ENCODE data around the gene GADD45A. TPM values are rescaled to one million over a fixed set of nuclear protein-coding genes. Genes with fewer than 3 reads are reported as not detected.

GADD45A gene
- total RNA-seq, 6 experiments from 2014 or later, result 80.3 to 93.2 (median 83.8) TPM

DNA sequence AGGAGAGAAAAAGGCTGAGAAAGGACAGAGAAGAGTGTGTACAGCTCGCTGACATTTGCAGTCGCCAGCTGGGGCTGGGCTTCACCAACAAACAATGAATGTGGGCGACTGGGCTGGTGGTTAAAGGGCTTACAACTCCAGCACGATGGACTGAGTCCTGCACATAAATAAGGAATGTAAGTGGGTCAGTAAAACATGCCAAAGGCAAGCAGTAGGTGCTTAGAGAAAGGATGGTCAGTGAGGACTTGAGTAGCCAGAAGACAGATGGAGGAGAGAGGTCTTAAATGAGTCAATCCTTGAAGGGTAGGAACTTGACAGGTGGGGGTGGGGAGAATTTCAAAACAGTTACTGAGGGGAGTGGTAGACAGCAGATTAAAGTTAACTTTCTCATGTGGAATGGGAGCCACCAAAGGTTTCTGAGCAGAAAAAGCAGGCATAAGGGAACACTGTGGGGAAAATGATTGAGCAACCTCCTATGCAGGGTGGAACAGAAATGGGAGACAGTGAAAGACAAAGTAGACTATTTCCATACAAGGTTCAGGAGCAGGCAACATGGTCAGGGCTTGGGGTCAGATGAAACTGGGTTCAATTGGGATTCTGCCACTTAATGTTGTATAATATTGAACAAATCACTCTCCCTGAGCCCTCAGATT lies 37.4 kb downstream of the GADD45A start:
- Mint-ChIP-seq H3K27ac (no peak overlapping the region), H3K36me3 (ENCODE audit: low read depth) (no peaks in the 10 kb centered on the region), H3K27me3 (ENCODE audit: insufficient read depth) (peaks cover 1% of the 10 kb centered on the region; the same call in 1 of the 2 replicates), H3K9me3 (no peaks in the 10 kb centered on the region), H3K4me3 (no peak overlapping the region), H3K4me1 (ENCODE audit: low read depth) (peaks cover 15% of the 10 kb centered on the region)
- TF ChIP-seq, protein P1, sequence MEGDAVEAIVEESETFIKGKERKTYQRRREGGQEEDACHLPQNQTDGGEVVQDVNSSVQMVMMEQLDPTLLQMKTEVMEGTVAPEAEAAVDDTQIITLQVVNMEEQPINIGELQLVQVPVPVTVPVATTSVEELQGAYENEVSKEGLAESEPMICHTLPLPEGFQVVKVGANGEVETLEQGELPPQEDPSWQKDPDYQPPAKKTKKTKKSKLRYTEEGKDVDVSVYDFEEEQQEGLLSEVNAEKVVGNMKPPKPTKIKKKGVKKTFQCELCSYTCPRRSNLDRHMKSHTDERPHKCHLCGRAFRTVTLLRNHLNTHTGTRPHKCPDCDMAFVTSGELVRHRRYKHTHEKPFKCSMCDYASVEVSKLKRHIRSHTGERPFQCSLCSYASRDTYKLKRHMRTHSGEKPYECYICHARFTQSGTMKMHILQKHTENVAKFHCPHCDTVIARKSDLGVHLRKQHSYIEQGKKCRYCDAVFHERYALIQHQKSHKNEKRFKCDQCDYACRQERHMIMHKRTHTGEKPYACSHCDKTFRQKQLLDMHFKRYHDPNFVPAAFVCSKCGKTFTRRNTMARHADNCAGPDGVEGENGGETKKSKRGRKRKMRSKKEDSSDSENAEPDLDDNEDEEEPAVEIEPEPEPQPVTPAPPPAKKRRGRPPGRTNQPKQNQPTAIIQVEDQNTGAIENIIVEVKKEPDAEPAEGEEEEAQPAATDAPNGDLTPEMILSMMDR (IDR thresholded peaks at IDR 0.05), result no peak
- DNase-seq, result peak; percentile 17

DNA sequence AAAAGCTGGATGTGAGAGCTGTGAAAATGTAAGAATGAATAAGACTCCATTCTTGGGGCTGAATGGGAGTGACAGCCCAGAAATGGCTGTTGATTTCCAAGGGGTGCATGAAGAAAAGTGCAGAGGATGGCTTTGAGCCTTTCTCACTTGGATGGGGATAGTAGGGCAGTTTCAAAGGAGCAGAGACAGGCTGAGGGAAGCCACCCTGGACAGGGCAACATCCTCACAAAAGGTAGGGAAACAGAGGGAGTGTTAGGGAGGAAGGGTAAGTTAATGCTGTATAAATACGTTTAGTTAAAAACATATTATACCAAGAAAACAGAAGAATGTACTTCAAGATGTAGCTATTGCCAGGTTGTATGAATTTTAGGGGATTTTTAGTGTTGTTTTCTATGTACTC lies 38.1 kb downstream of the GADD45A start:
- peaks cover 9% of the 10 kb centered on the region for H3K4me1 Mint-ChIP-seq (ENCODE audit: low read depth)
- H3K36me3 Mint-ChIP-seq (ENCODE audit: low read depth), result no peaks in the 10 kb centered on the region
- no peaks in the 10 kb centered on the region for H3K9me3 Mint-ChIP-seq
- DNase-seq, result no peak
- TF ChIP-seq, protein P1 (IDR thresholded peaks at IDR 0.05), result no peak
- no peak overlapping the region for H3K4me3 Mint-ChIP-seq
- no peak overlapping the region for H3K27ac Mint-ChIP-seq
- peaks cover 1% of the 10 kb centered on the region; the same call in 1 of the 2 replicates for H3K27me3 Mint-ChIP-seq (ENCODE audit: insufficient read depth)

DNA sequence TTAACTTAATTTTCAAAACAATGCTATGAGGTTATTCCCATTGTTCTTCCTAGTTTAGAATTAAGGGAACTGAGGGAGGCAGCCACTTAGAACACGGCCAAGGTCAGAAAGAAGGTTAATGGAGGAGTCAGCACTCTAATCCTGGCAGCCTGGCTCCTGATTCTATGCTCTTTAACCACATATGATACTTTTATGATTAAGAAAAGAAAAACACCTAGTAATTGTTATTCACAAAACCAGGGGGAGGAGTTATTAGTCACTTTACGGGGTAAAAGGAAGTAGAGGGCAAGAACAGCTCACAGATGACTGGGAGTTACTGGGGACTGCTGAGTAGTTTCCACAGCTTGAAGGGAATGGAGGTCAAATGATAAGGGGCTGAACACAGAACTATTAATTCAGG lies 38.6 kb downstream of the GADD45A start:
- no peak overlapping the region for H3K4me3 Mint-ChIP-seq
- TF ChIP-seq, protein P1 (IDR thresholded peaks at IDR 0.05), result no peak

DNA sequence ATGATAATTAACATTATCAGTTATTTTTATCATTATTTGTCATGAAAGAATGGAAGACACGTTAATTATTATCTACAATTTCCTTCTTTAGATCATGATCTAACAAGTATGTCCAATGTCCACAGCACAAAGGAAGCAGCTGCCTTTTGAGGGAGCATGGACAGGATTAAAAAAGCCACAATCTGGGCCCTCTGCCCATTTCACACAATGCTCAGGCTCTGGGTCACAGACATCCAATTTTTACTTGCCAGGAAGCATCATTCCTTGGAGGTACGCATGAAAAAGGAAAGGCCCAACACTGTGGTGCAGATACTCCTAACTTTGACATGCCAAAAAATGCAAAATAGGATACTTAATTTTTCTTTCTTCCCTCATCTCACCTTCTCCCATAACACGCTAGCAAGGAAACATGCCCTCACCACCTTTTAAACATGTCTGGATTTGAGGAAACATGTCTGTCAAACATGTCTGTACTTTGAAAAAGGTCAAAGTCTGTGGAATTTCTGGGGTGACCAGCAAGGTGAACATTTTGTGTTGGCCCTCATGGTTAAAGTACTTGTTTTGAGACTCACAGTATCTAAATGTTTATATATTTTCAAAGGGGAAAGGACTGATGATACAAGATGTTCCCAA lies 40.0 kb downstream of the GADD45A start:
- Mint-ChIP-seq H3K27me3 (ENCODE audit: insufficient read depth) (no peaks in the 10 kb centered on the region; the same call in 1 of the 2 replicates), H3K9me3 (no peaks in the 10 kb centered on the region), H3K27ac (peak overlapping the region; percentile 59), H3K36me3 (ENCODE audit: low read depth) (peaks cover 9% of the 10 kb centered on the region; the same call in 1 of the 2 replicates), H3K4me3 (peak overlapping the region; percentile 49), H3K4me1 (ENCODE audit: low read depth) (peaks cover 18% of the 10 kb centered on the region)
- DNase-seq, result peak; percentile 79
- TF ChIP-seq, protein P1 (IDR thresholded peaks at IDR 0.05), result no peak

More for the DNA sequence above, 38.6 kb downstream of the GADD45A start:
- no peaks in the 10 kb centered on the region for H3K9me3 Mint-ChIP-seq
- H3K36me3 Mint-ChIP-seq (ENCODE audit: low read depth), result no peaks in the 10 kb centered on the region
- peak; percentile 58 for DNase-seq
- peaks cover 1% of the 10 kb centered on the region; the same call in 1 of the 2 replicates for H3K27me3 Mint-ChIP-seq (ENCODE audit: insufficient read depth)
- no peak overlapping the region for H3K27ac Mint-ChIP-seq
- peaks cover 9% of the 10 kb centered on the region for H3K4me1 Mint-ChIP-seq (ENCODE audit: low read depth)

DNA sequence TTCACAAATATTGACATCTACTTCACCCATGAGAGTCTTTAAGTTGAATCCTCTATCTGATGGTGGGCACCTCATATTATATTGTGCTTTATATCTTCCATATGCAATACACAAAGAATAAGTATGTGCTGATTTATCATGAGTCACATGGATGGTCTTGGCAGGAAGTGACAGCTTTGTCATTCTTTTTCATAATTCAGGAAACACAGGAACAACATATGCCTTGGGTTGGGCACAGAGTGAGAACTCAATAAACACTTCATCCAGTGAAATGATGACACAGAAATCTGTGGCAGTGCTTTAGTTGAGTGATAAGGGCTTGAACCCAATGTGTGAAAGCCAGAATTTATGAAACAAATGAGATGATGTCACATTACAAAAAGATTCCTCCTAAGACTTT lies 41.2 kb downstream of the GADD45A start:
- peak; percentile 35 for DNase-seq

More for the DNA sequence above, 41.2 kb downstream of the GADD45A start:
- no peaks in the 10 kb centered on the region; the same call in 1 of the 2 replicates for H3K27me3 Mint-ChIP-seq (ENCODE audit: insufficient read depth)
- no peaks in the 10 kb centered on the region for H3K9me3 Mint-ChIP-seq
- peaks cover 29% of the 10 kb centered on the region for H3K4me1 Mint-ChIP-seq (ENCODE audit: low read depth)
- H3K4me3 Mint-ChIP-seq, result peak overlapping the region; percentile 4; the same call in 1 of the 2 replicates
- H3K36me3 Mint-ChIP-seq (ENCODE audit: low read depth), result peaks cover 9% of the 10 kb centered on the region; the same call in 1 of the 2 replicates
- H3K27ac Mint-ChIP-seq, result peak overlapping the region; percentile 59
- TF ChIP-seq, protein P1 (IDR thresholded peaks at IDR 0.05), result no peak
